Right ventricle myocardium superior (tissue), 1 donor: ENCODE measurements around the gene CTXN1. TPM values are rescaled to one million over a fixed set of nuclear protein-coding genes. Genes with fewer than 3 reads are reported as not detected.

Experiments used
- ATAC-seq: fragments of 200-7000 bp; cut with Tn5 transposase; one replicate; pipeline ENCODE4 v1.9.1; 2020; ENCODE audit warnings: mild to moderate bottlenecking; ENCODE audit not compliant: poor library complexity
- DNase-seq: peaks from one replicate; pipeline ENCODE4 v3.0.0-alpha.2; 2020
- intact Hi-C: fragments of 100-400 bp; cut with DNase I; formaldehyde crosslinking; loops from one replicate; pipeline ENCODE4 v1.11.2; 2022
- total RNA-seq: library from RNA; stranded (reverse); fragmentation: NEBNext Ultra II Directional; extraction: Animal tissue kit (Norgen Biotek cat#: 25700); gene quantifications from one replicate; pipeline ENCODE4 v1.2.1, GENCODE V29; 2021
- donor health status: DM: no; HTN: yes; CAD: no; lungs with severe emphysema.

Gene CTXN1
- total RNA-seq, 1 donor from 2014 or later: 0.16 TPM

DNA sequence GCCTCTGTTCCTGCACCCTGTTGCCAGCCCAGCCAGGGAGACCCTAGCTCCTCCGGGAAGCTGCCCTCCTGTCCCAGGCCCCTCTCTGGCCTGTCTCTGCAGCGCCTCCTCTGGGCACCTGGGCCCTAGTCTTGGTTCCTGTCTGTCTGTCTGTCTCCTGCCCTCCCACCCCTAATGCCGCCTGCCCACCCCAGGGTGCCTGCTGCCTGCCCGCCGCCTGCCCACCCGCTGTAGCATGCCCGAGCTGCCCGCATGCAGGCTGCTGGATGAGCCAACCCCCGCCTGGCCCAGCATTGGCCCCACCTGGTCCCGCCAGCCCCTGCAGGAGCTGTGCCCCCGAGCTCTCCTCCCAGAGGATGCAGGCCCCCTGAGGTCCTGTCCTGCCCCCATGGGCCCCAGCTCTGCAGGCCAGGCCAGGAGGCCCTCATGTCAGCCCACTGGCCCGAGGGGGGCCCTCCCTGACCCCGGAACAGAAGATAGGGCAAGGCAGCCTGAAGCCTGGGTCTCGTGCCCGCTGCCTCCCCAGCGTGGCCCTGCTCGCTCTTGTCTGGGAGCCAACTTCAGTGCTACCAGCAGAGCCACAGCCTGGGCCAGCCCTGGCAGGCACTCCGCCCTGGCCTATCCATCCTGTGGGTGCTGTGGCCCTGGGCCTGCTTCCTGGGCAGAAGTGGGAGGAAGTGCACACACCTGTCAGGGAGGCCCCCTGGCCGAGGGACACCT, 17.0 kb downstream of the CTXN1 start:
- no peak for DNase-seq
- intact Hi-C loops: no loop called here
- no peak for ATAC-seq

DNA sequence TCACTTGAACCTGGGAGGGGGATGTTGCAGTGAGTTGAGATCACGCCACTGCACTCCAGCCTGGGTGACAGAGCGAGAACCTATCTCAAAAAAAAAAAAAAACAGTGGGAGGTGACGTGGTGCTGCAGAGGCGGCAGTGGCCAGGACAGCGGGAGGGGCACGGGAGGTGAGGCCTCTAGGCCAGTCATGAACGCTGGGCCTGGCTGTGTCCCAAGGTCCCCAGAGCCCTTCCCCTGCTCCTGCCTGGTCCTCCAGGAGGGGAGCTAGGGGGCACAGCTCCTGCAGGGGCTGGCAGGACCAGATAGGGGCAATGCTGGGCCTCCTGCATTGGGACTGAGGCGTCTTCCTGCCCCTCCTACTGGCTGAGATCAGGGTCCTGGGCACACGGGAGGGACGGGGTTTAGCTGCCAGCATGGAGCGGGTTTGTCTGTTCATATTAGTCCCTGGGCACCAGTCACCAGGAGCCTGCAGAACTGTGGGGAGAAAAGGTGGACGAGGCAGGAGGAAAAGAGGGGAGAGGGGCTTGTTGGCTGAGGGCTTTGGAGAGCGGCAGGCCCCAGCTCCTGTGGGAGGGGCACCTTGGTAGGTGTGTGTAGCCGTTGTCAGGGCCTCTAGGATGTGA, 17.7 kb downstream of the CTXN1 start:
- no peak for ATAC-seq
- intact Hi-C loops: no loop called here
- no peak for DNase-seq

DNA sequence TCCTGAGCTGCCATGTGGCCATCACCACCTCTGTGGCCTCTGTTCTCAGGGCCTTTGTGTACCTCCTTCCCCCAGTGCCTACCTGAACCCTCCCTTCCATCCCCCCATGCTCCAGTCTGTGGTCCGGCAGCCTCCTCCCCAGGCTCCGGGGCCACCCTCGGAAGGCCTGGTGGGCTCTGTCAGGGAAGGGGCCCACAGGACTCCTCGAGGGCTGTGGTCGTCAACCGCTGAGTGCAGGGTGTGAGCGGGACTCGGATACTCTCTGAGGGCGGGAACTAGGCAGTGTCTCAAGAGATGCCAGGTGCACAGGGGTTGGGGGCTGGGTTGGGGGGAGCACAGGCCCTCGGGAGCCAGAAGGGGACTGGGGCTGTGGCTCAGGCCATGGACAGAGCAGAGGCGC, 18.4 kb downstream of the CTXN1 start:
- intact Hi-C loops: no loop called here
- DNase-seq (no peak), ATAC-seq (no peak)

DNA sequence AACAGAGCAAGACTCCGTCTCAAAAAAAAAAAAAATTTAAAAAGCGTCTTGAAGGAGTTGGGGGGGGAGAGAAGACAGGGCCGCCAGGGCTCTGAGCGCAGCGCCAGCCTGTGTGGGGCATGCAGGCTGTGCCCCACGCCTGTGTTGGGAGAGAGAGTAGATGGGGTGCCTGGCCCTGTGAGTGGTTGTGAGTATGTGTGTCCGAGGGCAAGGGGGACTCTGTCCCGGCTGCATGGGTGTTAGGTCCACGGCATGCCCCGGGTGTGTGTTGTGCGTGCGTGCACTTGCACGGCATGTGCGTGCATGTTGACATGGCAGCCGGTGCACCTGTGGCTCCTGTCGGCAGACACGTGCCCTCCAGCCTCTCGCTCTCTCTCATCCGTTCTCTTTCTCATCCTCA, 18.8 kb downstream of the CTXN1 start:
- ATAC-seq: no peak
- DNase-seq: no peak
- intact Hi-C loops: no loop called here

DNA sequence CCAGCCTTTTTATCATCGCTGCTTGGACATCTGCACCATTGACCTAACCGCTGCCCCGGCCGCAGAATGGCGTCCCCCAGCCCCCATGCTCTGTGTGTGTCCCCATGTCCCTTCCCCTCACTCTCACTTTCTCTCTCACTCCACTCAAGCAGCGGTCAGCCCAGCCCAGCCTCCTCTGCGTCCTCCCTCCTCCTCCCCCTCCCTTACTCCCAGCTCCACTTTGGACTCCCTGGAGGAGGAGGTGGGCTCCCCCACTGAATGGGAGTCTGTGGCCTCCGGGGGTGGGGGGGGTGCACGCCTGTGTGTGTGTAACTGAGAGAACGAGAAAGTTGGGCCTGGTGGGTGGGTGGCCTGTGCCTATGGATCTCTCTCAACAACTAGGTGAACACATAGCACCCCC, 20.1 kb downstream of the CTXN1 start:
- DNase-seq (no peak), ATAC-seq (no peak)
- intact Hi-C loops: no loop called here

DNA sequence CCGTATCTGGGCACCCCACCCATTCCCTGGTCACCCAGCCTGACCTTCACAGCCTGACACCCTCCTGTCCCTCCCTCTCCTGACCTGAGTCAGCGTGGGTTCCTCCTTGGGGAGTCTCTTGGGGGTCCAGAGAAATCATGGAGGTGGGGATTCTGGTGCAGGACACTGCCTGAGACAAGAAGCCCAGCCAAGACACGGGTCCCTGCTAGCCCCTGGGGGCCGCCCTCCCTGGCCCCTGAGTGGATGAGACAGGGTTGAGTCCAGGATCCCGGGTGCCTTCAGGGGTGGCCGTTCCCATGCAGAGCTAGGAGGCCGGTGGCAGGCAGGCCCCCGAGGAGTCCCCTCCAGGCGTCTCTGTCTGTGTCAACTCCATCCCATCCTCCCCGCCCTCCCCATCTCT, 20.7 kb downstream of the CTXN1 start:
- intact Hi-C loops: no loop called here
- no peak for ATAC-seq
- DNase-seq: no peak

DNA sequence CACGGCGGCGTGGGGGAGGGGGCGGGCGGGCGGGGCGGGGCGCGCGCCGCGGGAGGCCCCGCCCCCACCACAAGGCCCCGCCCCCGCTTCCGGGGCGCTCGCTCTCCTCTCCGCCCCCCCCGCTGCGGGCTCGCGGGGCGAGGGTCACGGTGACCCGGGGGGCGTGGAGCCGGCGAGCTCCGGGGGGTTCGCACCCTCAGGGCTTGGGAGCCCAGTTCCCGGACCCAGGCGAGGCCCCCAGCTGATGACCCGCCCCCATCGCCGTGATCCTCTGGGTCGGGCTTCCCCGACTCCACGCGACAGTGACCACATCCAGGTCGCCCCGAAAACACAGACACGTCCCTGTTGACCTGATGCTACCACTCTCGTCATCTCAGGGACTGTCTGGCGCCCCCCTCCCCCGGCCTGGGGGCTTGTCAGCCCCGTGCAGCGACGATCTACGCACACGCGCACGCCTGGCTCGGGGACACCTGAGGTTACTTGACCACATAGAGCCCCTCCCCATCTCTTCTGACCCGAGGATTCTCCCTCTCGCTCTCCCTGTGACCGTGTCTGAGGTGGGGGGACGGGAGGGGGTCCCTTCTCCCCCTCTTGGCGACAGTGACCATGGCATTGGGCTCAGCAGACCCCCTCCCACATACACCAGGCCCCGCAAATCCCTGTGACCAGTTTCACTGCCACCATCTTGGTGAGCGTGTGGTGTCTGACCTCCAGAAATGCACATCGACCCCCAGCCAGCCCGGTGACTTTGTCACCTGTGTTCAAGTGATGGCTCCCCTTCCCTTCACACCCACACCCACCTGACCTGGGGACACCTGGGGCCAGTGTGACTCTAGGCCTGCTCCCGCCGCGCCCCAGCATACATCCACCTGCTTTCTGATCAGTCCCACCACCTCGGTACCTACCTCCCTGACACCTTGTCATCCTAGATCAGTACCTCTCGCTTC, 21.6 kb downstream of the CTXN1 start:
- intact Hi-C loops: no loop called here
- peak; percentile 57 for ATAC-seq
- peak; percentile 72 for DNase-seq

DNA sequence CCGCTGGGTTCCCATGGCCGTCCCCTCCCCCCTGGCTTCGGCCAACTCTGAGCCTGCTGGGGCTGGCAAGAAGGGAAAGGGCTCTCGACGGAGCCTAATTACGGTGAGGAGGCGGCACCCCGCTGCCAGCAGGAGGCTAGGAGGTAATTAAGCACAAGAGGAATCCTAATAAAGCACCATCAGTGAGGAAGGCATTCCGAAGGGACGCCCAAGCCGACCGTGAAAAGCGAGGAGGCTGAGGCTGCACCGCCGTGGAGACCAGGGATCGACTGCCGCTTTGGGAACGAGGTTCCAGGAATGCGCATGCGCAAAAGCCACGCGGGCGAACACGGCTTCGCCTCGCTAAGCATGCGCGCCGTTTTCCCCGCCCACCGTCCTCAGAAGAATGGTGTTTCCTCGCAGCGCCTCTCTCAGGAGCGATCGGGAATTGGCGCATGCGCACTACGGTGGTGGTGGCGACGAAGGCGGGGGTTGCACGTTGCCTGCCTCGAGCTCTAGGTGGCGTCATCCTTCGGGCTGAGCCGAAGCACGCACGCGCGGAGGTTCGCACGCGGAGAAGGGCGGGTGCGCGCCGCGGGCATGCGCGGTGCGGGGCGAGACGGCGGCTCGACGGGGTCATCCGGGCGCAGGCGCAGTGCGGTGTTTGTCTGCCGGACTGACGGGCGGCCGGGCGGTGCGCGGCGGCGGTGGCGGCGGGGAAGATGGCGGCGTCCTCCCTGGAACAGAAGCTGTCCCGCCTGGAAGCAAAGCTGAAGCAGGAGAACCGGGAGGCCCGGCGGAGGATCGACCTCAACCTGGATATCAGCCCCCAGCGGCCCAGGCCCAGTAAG, 22.5 kb downstream of the CTXN1 start, which contains the start of gene MAP2K7:
MAP2K7 (plus strand) TSS at position 634 of the 830 bp plus-strand sequence; CDS start at position 702, 68 bp downstream.
- intact Hi-C loops: no loop called here
- ATAC-seq (peak; percentile 92), DNase-seq (peak; percentile 100)

DNA sequence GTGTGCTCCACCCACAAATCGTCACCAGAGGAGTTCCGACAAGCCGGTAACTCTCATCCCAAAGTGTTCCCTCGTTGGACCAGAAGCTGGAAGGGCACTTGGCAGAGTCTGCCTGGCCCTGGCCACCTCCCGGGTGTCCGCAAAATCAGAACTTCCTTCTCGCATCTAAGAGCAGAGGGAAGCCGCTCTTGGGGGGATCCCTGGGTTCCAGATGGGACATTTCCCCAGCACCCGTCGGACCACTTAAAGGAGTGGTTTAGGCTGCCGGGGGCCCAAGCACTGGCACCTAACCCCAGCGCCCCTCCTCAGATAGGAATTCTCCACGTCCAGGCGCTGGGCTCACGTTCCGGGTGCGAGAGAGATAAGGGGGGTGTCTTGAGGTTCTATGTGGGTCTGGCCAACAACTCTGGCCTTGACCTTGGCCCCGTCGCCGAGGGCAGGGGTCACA, 23.1 kb downstream of the CTXN1 start:
- intact Hi-C loops: no loop called here

DNA sequence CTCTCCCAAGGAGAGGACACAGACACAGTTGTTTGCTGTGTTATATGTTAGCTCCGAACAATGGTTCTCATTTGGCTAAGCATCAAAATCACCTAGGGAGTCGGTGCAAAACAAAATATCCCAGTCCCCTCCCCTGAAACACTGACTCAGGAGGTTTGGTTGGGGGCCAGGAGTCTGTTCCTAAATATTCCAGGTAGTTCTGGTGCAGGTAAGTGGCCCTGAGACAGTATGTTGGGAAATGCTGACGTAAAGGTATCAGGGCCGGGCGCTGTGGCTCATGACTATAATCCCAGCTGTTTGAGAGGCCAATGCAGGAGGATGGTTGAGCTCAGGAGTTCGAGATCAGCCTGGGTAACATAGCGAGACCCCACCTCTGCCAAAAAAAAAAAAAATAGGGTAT, 24.6 kb downstream of the CTXN1 start:
- intact Hi-C loops: no loop called here
- DNase-seq: no peak

More for the DNA sequence above, 23.1 kb downstream of the CTXN1 start:
- no peak for ATAC-seq
- no peak for DNase-seq

DNA sequence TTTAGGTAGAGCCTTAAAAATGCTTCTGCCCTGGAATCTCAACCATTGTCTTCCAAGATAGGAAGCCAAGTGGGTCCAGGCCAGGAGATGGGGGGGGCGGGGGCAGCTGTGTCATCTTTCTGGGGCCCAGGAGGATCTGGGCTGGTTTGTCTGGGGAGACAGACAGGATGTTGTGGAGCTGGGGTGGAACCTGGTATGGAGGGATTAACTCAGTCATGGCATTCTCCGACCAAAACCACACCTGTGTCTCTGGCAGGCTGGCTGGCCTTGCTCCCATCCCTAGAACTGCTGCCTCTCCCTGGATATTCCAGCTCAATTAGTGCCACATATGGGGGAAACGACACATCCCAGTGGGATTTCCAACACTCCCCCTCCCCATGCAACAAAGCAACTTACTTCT, 25.0 kb downstream of the CTXN1 start:
- intact Hi-C loops: no loop called here
- DNase-seq (no peak), ATAC-seq (no peak)

More for the DNA sequence above, 24.6 kb downstream of the CTXN1 start:
- no peak for ATAC-seq

DNA sequence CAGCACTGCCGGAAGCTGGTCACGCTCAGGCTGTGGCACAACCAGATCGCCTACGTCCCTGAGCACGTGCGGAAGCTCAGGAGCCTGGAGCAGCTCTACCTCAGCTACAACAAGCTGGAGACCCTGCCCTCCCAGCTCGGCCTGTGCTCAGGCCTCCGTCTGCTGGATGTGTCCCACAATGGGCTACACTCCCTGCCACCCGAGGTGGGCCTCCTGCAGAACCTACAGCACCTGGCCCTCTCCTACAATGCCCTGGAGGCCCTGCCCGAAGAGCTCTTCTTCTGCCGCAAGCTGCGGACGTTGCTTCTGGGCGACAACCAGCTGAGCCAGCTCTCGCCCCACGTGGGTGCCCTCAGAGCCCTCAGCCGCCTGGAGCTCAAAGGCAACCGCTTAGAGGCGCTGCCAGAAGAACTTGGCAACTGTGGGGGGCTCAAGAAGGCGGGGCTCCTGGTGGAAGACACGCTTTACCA, 25.5 kb downstream of the CTXN1 start:
- no peak for DNase-seq
- no peak for ATAC-seq
- intact Hi-C loops: no loop called here

DNA sequence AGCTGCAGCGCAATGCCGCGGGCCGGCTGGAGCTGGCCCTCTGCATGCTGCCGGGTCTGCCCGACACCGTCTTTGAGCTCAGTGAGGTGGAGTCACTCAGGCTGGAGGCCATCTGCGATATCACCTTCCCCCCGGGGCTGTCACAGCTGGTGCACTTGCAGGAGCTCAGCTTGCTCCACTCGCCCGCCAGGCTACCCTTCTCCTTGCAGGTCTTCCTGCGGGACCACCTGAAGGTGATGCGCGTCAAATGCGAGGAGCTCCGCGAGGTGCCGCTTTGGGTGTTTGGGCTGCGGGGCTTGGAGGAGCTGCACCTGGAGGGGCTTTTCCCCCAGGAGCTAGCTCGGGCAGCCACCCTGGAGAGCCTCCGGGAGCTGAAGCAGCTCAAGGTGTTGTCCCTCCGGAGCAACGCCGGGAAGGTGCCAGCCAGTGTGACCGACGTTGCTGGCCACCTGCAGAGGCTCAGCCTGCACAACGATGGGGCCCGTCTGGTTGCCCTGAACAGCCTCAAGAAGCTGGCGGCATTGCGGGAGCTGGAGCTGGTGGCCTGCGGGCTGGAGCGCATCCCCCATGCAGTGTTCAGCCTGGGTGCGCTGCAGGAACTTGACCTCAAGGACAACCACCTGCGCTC, 26.1 kb downstream of the CTXN1 start:
- intact Hi-C loops: no loop called here
- ATAC-seq (no peak), DNase-seq (no peak)

DNA sequence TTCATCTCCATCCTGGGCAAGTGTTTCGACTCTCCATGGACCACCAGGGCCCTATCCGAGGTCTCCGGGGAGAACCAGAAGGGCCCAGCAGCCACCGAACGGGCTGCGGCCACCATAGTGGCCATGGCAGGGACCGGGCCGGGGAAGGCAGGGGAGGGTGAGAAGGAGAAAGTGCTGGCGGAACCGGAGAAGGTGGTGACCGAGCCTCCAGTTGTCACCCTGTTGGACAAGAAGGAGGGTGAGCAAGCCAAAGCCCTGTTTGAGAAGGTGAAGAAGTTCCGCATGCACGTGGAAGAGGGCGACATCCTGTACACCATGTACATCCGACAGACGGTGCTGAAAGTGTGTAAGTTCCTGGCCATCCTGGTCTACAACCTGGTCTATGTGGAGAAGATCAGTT, 27.0 kb downstream of the CTXN1 start:
- ATAC-seq (no peak), DNase-seq (no peak)
- intact Hi-C loops: no loop called here

DNA sequence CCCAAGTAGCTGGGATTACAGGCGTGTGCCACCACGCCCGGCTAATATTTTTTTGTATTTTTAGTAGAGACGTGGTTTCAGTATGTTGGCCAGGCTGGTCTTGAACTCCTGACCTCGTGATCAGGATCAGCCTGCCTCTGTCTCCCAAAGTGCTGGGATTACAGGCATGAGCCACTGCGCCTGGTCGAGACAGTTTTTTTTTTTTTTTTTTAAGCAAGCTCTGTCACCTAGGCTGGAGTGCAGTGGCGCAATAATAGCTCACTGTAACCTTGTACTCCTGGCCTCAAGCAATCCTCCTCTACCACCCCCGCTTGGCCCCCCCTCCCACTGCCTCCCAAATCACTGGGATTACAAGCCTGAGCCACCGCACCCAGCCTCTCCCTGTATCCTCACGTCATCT, 28.6 kb downstream of the CTXN1 start:
- intact Hi-C loops: no loop called here
- ATAC-seq (no peak), DNase-seq (no peak)

DNA sequence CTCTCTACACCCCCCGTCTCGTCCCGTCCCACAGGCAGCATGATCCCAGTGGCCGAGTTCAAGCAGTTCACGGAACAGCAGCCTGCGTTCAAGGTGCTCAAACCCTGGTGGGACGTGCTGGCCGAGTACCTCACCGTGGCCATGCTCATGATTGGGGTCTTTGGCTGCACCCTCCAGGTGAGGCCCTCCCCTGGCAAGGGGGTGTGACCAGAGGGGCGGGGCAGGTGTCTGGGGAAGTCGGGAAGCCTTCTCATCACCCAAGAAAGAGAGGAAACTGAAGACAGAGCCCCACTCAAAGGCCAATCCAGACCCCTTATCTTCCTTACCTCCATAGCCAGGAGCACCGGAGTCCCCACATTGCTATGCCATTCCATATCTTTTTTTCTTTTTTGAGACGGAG, 30.4 kb downstream of the CTXN1 start:
- no peak for DNase-seq
- peak; percentile 11 for ATAC-seq
- intact Hi-C loops: no loop called here

DNA sequence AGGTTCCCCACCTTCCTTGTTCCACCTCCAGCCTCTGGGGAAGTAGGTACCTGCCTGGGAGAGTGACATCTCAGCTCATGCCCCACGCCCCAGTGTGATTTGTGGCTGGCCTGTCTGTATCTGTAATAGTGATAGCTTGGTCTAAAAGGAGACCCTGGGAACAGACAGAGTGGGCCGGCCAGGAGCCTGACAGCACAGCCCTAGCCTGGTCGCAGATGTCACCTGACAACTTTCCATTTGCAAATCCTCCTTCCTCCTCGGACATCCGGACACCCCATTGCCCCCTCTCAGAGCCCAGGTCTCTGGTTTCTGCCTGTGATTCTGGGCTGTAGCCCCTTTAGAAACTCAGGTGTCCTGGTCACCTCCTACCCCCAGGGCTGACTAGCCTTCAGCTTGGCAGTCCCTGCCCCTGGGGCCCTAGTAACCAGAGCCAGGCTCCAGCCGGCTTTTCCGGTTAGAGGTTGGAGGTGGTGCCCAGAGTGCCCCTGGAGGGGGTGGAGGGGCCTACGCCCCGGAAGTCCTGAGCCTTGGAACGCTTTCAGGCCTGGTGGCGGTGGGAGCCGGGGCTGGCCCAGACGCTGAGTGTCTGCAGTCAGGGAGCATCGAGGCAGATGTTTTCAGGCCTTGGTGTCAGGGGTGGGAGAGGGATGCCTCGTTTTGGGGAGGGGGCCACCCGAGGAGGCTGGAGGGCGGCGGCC, 31.2 kb downstream of the CTXN1 start:
- no peak for ATAC-seq
- intact Hi-C loops: no loop called here
- DNase-seq: no peak
